DND-41 (cell line): ENCODE results near the gene SRCIN1.
"Not testable (repeated sequence)": the region's sequence is repeated elsewhere in the genome, so short reads cannot be mapped to it uniquely, and the experiment has no call there.

Experiments
- CTCF ChIP-seq: IDR thresholded peaks from 2 replicates; pipeline ENCODE4 v1.5.1; 2012; ENCODE audit warnings: borderline replicate concordance, low read length, moderate library complexity, mild to moderate bottlenecking; ENCODE audit not compliant: poor library complexity, severe bottlenecking; ENCODE audit errors: extremely low read depth
- EZH2 ChIP-seq: IDR thresholded peaks from 3 replicates; pipeline ENCODE4 v1.6.1; 2012; ENCODE audit warnings: borderline replicate concordance, low read depth, mild to moderate bottlenecking, moderate library complexity, low read length, inconsistent platforms; ENCODE audit not compliant: severe bottlenecking

GRCh38 chr17:38528141-38528540 lies 77.6 kb downstream of the SRCIN1 start:
- TF ChIP-seq CTCF, EZH2: not testable (repeated sequence)
